ENCODE data around the gene SQSTM1. TPM values are rescaled to one million over a fixed set of nuclear protein-coding genes. Genes with fewer than 3 reads are reported as not detected.

Gene SQSTM1
- total and polyA plus RNA-seq, 5 donors from 2014 or later = 219 to 615 (median 240) TPM

- no peak overlapping the region for H3K27ac ChIP-seq (ENCODE audit: insufficient read depth, low read length, poor library complexity, severe bottlenecking)
- Mint-ChIP-seq H3K4me3 (peak overlapping the region in 1 of 4 donors; percentile 18), H3K36me3 (peaks cover 17% of the 10 kb centered on the region), H3K27ac (no peak overlapping the region), H3K4me1 (no peaks in the 10 kb centered on the region), H3K9me3 (no peaks in the 10 kb centered on the region), H3K27me3 (no peaks in the 10 kb centered on the region)
- DNase-seq = no peak
- H3K4me1 ChIP-seq (ENCODE audit: control insufficient read depth, insufficient read depth, low read length, poor library complexity, severe bottlenecking) = no peaks in the 10 kb centered on the region
- no peak overlapping the region for H3K4me3 ChIP-seq (ENCODE audit: low read depth, low read length)
- ATAC-seq (ENCODE audit: low read depth in 2 of 2) = no peak
- H3K9me3 ChIP-seq (ENCODE audit: control insufficient read depth in 2 of 2, low read length in 2 of 2) = no peaks in the 10 kb centered on the region
- peaks cover 32% of the 10 kb centered on the region for H3K36me3 ChIP-seq (ENCODE audit: control insufficient read depth, insufficient read depth, low read length)
- no peaks in the 10 kb centered on the region for H3K27me3 ChIP-seq (ENCODE audit: control insufficient read depth, insufficient read depth, low read length)
Observed at GRCh38 chr5:179874536-179875292, 54.0 kb downstream of the SQSTM1 start.

GRCh38 chr5:179875741-179876609 is 55.3 kb downstream of the SQSTM1 start:
- no peak overlapping the region for H3K4me3 ChIP-seq (ENCODE audit: low read depth, low read length)
- no peaks in the 10 kb centered on the region for H3K4me1 ChIP-seq (ENCODE audit: control insufficient read depth, insufficient read depth, low read length, poor library complexity, severe bottlenecking)
- no peak overlapping the region for H3K4me3 Mint-ChIP-seq
- no peaks in the 10 kb centered on the region for H3K9me3 ChIP-seq (ENCODE audit: control insufficient read depth in 2 of 2, low read length in 2 of 2)
- H3K27me3 ChIP-seq (ENCODE audit: control insufficient read depth, insufficient read depth, low read length) = no peaks in the 10 kb centered on the region
- ATAC-seq (ENCODE audit: low read depth in 2 of 2) = no peak
- no peaks in the 10 kb centered on the region for H3K27me3 Mint-ChIP-seq
- no peaks in the 10 kb centered on the region for H3K9me3 Mint-ChIP-seq
- peaks cover 28% of the 10 kb centered on the region for H3K36me3 ChIP-seq (ENCODE audit: control insufficient read depth, insufficient read depth, low read length)
- DNase-seq = no peak
- H3K27ac Mint-ChIP-seq = no peak overlapping the region
- H3K27ac ChIP-seq (ENCODE audit: insufficient read depth, low read length, poor library complexity, severe bottlenecking) = no peak overlapping the region
- H3K4me1 Mint-ChIP-seq = no peaks in the 10 kb centered on the region
- peaks cover 17% of the 10 kb centered on the region for H3K36me3 Mint-ChIP-seq

DNA sequence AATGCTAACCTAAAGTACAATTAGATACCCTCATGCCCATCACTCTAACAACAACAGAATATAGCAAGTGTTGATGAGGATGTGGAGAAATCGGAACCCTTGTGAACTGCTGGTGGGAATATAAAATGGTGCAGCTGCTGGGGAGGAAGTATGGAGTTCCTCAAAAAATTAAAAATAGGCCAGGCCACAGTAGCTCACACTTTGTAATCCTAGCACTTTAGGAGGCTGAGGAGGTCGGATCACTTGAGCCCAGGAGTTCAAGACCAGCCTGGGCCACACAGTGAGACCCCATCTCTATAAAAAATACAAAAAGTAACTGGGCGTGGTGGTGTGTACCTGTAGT is 55.9 kb downstream of the SQSTM1 start:
- Mint-ChIP-seq H3K27ac (peak overlapping the region in 1 of 3 donors; percentile 51), H3K4me3 (no peak overlapping the region), H3K9me3 (no peaks in the 10 kb centered on the region), H3K27me3 (no peaks in the 10 kb centered on the region), H3K4me1 (no peaks in the 10 kb centered on the region), H3K36me3 (peaks cover 16% of the 10 kb centered on the region)
- Histone ChIP-seq H3K27ac (ENCODE audit: insufficient read depth, low read length, poor library complexity, severe bottlenecking) (no peak overlapping the region), H3K4me3 (ENCODE audit: low read depth, low read length) (no peak overlapping the region), H3K27me3 (ENCODE audit: control insufficient read depth, insufficient read depth, low read length) (no peaks in the 10 kb centered on the region), H3K4me1 (ENCODE audit: control insufficient read depth, insufficient read depth, low read length, poor library complexity, severe bottlenecking) (no peaks in the 10 kb centered on the region), H3K9me3 (ENCODE audit: control insufficient read depth in 2 of 2, low read length in 2 of 2) (no peaks in the 10 kb centered on the region), H3K36me3 (ENCODE audit: control insufficient read depth, insufficient read depth, low read length) (peaks cover 23% of the 10 kb centered on the region)
- no peak for ATAC-seq (ENCODE audit: low read depth in 2 of 2)
- no peak for DNase-seq

DNA sequence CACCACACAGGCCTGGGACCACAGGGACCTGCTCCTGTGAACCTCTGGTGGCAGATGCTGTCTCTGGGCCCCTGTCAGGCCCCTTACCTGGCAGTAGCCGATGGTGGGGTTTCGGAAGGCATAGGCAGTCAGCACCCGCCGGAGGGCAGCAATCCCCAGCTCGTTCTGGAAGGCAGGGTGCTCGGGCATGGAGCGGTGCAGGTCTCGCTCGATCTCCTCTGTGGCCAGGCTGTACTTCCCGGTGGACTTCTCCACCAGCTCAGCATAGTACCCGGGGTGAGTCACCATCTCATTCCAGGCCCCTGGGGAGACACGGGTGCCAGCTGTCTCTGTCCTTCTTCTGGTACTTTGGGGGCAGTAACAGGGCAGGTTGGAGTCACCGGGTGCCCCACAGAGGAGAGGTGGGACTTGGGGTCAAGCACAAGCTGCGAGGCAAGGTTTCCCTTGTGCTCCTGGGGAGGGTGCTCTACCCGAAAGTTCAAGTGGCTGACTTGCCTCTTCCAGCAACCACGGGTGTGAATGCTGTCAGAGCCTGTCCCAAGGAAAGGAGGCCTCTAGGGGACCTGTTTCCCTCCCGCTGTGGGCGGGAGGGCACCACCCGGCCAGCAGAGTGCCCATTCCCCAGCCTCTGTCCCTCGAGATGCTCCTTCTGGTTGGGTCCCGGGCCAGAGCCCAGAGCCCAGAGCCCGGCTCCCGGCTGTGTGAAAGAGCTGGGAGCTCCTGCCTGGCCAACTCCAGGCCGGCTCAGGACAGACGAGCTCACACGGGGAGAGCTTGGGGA is 57.7 kb downstream of the SQSTM1 start:
- DNase-seq = no peak
- peaks cover 0 to 9% (median 2%) of the 10 kb centered on the region in 7 donors for H3K9me3 Mint-ChIP-seq
- H3K4me1 ChIP-seq (ENCODE audit: control insufficient read depth, insufficient read depth, low read length, poor library complexity, severe bottlenecking) = no peaks in the 10 kb centered on the region
- peaks cover 4 to 13% of the 10 kb centered on the region in 2 experiments for H3K9me3 ChIP-seq (ENCODE audit: control insufficient read depth in 2 of 2, low read length in 2 of 2)
- ATAC-seq (ENCODE audit: low read depth in 2 of 2) = no peak
- no peak overlapping the region for H3K4me3 ChIP-seq (ENCODE audit: low read depth, low read length)
- H3K27me3 ChIP-seq (ENCODE audit: control insufficient read depth, insufficient read depth, low read length) = no peaks in the 10 kb centered on the region
- H3K27me3 Mint-ChIP-seq = no peaks in the 10 kb centered on the region
- no peak overlapping the region for H3K4me3 Mint-ChIP-seq
- peaks cover 22% of the 10 kb centered on the region for H3K36me3 Mint-ChIP-seq
- no peak overlapping the region for H3K27ac Mint-ChIP-seq
- H3K27ac ChIP-seq (ENCODE audit: insufficient read depth, low read length, poor library complexity, severe bottlenecking) = no peak overlapping the region
- peaks cover 15% of the 10 kb centered on the region for H3K36me3 ChIP-seq (ENCODE audit: control insufficient read depth, insufficient read depth, low read length)
- H3K4me1 Mint-ChIP-seq = no peaks in the 10 kb centered on the region

- no peak for DNase-seq
- Histone ChIP-seq H3K27ac (ENCODE audit: insufficient read depth, low read length, poor library complexity, severe bottlenecking) (no peak overlapping the region), H3K9me3 (ENCODE audit: control insufficient read depth in 2 of 2, low read length in 2 of 2) (peaks cover 9 to 20% of the 10 kb centered on the region in 2 experiments), H3K4me3 (ENCODE audit: low read depth, low read length) (no peak overlapping the region), H3K27me3 (ENCODE audit: control insufficient read depth, insufficient read depth, low read length) (no peaks in the 10 kb centered on the region), H3K4me1 (ENCODE audit: control insufficient read depth, insufficient read depth, low read length, poor library complexity, severe bottlenecking) (no peaks in the 10 kb centered on the region), H3K36me3 (ENCODE audit: control insufficient read depth, insufficient read depth, low read length) (peaks cover 23% of the 10 kb centered on the region)
- H3K9me3 Mint-ChIP-seq = peaks cover 0 to 16% (median 3%) of the 10 kb centered on the region in 7 donors
- peaks cover 29% of the 10 kb centered on the region for H3K36me3 Mint-ChIP-seq
- ATAC-seq (ENCODE audit: low read depth in 2 of 2) = no peak
- H3K4me3 Mint-ChIP-seq = no peak overlapping the region
- no peaks in the 10 kb centered on the region for H3K27me3 Mint-ChIP-seq
- H3K4me1 Mint-ChIP-seq = no peaks in the 10 kb centered on the region
- no peak overlapping the region for H3K27ac Mint-ChIP-seq
Observed at GRCh38 chr5:179879003-179879689, 58.4 kb downstream of the SQSTM1 start.

DNA sequence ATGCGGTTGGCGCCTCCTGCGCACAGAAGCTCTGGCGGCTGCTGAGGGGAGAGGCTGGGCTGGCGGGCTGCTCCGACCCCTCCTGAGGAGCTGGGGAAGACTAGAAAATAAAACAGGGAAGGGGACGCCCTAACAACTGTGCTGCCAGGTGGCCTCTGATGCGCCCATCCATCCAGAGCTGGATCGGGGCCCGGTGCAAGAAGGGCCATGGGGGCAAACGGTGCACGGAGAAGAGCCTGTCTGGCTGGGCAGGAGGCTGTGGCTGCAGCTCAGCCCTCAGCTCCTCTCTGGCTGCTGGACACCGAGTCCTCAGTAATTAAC is 58.9 kb downstream of the SQSTM1 start:
- Mint-ChIP-seq H3K27ac (no peak overlapping the region), H3K36me3 (peaks cover 34% of the 10 kb centered on the region), H3K9me3 (peaks cover 0 to 20% (median 3%) of the 10 kb centered on the region in 7 donors), H3K27me3 (no peaks in the 10 kb centered on the region), H3K4me3 (no peak overlapping the region), H3K4me1 (no peaks in the 10 kb centered on the region)
- peaks cover 25% of the 10 kb centered on the region for H3K36me3 ChIP-seq (ENCODE audit: control insufficient read depth, insufficient read depth, low read length)
- DNase-seq (no peak), ATAC-seq (ENCODE audit: low read depth in 2 of 2) (no peak)
- no peaks in the 10 kb centered on the region for H3K27me3 ChIP-seq (ENCODE audit: control insufficient read depth, insufficient read depth, low read length)
- H3K4me1 ChIP-seq (ENCODE audit: control insufficient read depth, insufficient read depth, low read length, poor library complexity, severe bottlenecking) = no peaks in the 10 kb centered on the region
- no peak overlapping the region for H3K4me3 ChIP-seq (ENCODE audit: low read depth, low read length)
- H3K9me3 ChIP-seq (ENCODE audit: control insufficient read depth in 2 of 2, low read length in 2 of 2) = peaks cover 13 to 21% of the 10 kb centered on the region in 2 experiments
- no peak overlapping the region for H3K27ac ChIP-seq (ENCODE audit: insufficient read depth, low read length, poor library complexity, severe bottlenecking)

DNA sequence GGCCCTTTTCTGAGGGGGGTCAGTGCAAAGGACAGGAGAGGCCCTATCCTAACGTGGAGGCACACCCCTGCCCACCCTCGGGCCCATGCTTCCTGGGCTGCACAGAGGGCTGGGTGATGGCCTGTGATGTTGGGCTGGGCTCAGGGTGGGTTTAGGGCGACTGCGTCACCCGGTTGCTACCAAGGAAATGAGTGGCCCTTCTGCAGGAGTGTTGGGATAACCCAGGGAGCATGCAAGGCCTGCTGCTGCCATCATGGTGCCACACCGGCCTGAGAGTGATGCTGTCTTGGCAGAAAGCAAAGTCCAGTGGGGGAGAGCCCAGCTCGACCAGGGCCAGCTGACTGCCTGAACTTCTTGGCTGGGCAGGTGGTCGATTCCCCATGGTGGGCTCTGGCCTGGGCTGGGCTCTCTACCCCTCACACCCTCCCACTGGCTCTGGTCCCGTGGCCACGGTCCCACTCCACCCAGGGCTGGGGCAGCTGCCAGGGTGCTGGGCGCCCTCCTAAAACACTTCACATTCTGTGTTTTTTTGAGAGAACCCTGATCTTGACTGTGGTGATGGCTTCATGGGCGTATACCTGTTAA is 59.5 kb downstream of the SQSTM1 start:
- H3K27ac Mint-ChIP-seq = no peak overlapping the region
- Histone ChIP-seq H3K9me3 (ENCODE audit: control insufficient read depth in 2 of 2, low read length in 2 of 2) (peaks cover 13 to 21% of the 10 kb centered on the region in 2 experiments), H3K4me1 (ENCODE audit: control insufficient read depth, insufficient read depth, low read length, poor library complexity, severe bottlenecking) (no peaks in the 10 kb centered on the region), H3K27me3 (ENCODE audit: control insufficient read depth, insufficient read depth, low read length) (no peaks in the 10 kb centered on the region), H3K36me3 (ENCODE audit: control insufficient read depth, insufficient read depth, low read length) (peaks cover 24% of the 10 kb centered on the region), H3K4me3 (ENCODE audit: low read depth, low read length) (no peak overlapping the region), H3K27ac (ENCODE audit: insufficient read depth, low read length, poor library complexity, severe bottlenecking) (no peak overlapping the region)
- ATAC-seq (ENCODE audit: low read depth in 2 of 2) (no peak), DNase-seq (no peak)
- peaks cover 0 to 23% (median 4%) of the 10 kb centered on the region in 7 donors for H3K9me3 Mint-ChIP-seq
- peaks cover 39% of the 10 kb centered on the region for H3K36me3 Mint-ChIP-seq
- H3K4me1 Mint-ChIP-seq = no peaks in the 10 kb centered on the region
- H3K27me3 Mint-ChIP-seq = no peaks in the 10 kb centered on the region
- H3K4me3 Mint-ChIP-seq = no peak overlapping the region
